ENCODE results near the gene SYNDIG1. TPM values are rescaled to one million over a fixed set of nuclear protein-coding genes. Genes with fewer than 3 reads are reported as not detected.

The SYNDIG1 gene
- polyA plus RNA-seq, 1 donor from 2014 or later: 0.22 TPM

DNA sequence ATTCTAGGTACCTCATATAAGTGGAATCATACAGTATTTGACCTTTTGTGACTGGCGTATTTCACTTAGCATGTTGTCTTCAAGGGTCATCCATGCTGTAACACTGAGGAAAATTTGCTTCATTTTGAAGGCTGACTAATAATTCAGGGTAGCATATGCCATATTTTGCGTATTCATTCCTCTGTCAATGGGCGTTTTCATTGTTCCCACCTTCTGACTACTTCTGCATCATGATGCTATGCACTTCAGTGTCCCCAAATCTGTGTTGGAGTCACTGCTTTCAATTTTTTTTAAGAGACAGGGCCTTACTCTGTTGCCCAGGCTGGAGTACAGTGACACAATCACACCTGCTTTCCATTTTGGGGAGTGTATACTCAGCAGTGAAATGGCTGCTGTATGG, 51.6 kb downstream of the SYNDIG1 start:
- Histone ChIP-seq H3K4me2 (ENCODE audit: low read length) (no peak overlapping the region), H3K79me2 (replicated peaks; ENCODE audit: insufficient read depth, low read length) (no peaks in the 10 kb centered on the region), H2AFZ (ENCODE audit: low read depth, low read length) (no peak overlapping the region), H3K9me3 (ENCODE audit: low read length) (no peaks in the 10 kb centered on the region), H3K9ac (ENCODE audit: low read length) (no peak overlapping the region), H3K27ac (ENCODE audit: low read length) (no peak overlapping the region), H3K9me2 (ENCODE audit: insufficient read depth, low read length) (no peaks in the 10 kb centered on the region), H3K4me3 (ENCODE audit: low read length) (no peak overlapping the region), H3K27me3 (ENCODE audit: insufficient read depth, low read depth, low read length) (no peaks in the 10 kb centered on the region), H4K20me1 (ENCODE audit: insufficient read depth) (no peaks in the 10 kb centered on the region), H3F3A (ENCODE audit: insufficient read depth, low read length, poor library complexity, severe bottlenecking) (no peaks in the 10 kb centered on the region), H3K36me3 (ENCODE audit: insufficient read depth, low read length) (no peaks in the 10 kb centered on the region)
- TF ChIP-seq, protein P1, sequence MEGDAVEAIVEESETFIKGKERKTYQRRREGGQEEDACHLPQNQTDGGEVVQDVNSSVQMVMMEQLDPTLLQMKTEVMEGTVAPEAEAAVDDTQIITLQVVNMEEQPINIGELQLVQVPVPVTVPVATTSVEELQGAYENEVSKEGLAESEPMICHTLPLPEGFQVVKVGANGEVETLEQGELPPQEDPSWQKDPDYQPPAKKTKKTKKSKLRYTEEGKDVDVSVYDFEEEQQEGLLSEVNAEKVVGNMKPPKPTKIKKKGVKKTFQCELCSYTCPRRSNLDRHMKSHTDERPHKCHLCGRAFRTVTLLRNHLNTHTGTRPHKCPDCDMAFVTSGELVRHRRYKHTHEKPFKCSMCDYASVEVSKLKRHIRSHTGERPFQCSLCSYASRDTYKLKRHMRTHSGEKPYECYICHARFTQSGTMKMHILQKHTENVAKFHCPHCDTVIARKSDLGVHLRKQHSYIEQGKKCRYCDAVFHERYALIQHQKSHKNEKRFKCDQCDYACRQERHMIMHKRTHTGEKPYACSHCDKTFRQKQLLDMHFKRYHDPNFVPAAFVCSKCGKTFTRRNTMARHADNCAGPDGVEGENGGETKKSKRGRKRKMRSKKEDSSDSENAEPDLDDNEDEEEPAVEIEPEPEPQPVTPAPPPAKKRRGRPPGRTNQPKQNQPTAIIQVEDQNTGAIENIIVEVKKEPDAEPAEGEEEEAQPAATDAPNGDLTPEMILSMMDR (IDR thresholded peaks at IDR 0.05; ENCODE audit: poor library complexity, severe bottlenecking): no peak
- no peak for TF ChIP-seq TAF1 (IDR thresholded peaks at IDR 0.05; ENCODE audit: low read depth)
- no peak for TF ChIP-seq EP300 (conservative IDR thresholded peaks at IDR 0.05; ENCODE audit: poor library complexity, severe bottlenecking)
- no peak for TF ChIP-seq MXI1 (conservative IDR thresholded peaks at IDR 0.05; ENCODE audit: poor library complexity, severe bottlenecking)
- no peak for TF ChIP-seq SMC3 (conservative IDR thresholded peaks at IDR 0.05; ENCODE audit: poor library complexity)
- TF ChIP-seq, protein P2, sequence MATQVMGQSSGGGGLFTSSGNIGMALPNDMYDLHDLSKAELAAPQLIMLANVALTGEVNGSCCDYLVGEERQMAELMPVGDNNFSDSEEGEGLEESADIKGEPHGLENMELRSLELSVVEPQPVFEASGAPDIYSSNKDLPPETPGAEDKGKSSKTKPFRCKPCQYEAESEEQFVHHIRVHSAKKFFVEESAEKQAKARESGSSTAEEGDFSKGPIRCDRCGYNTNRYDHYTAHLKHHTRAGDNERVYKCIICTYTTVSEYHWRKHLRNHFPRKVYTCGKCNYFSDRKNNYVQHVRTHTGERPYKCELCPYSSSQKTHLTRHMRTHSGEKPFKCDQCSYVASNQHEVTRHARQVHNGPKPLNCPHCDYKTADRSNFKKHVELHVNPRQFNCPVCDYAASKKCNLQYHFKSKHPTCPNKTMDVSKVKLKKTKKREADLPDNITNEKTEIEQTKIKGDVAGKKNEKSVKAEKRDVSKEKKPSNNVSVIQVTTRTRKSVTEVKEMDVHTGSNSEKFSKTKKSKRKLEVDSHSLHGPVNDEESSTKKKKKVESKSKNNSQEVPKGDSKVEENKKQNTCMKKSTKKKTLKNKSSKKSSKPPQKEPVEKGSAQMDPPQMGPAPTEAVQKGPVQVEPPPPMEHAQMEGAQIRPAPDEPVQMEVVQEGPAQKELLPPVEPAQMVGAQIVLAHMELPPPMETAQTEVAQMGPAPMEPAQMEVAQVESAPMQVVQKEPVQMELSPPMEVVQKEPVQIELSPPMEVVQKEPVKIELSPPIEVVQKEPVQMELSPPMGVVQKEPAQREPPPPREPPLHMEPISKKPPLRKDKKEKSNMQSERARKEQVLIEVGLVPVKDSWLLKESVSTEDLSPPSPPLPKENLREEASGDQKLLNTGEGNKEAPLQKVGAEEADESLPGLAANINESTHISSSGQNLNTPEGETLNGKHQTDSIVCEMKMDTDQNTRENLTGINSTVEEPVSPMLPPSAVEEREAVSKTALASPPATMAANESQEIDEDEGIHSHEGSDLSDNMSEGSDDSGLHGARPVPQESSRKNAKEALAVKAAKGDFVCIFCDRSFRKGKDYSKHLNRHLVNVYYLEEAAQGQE (IDR thresholded peaks at IDR 0.05; ENCODE audit: borderline replicate concordance): no peak
- no peak for TF ChIP-seq EZH2 (IDR thresholded peaks at IDR 0.05; ENCODE audit: borderline replicate concordance, insufficient read depth, low read length, poor library complexity, severe bottlenecking)

DNA sequence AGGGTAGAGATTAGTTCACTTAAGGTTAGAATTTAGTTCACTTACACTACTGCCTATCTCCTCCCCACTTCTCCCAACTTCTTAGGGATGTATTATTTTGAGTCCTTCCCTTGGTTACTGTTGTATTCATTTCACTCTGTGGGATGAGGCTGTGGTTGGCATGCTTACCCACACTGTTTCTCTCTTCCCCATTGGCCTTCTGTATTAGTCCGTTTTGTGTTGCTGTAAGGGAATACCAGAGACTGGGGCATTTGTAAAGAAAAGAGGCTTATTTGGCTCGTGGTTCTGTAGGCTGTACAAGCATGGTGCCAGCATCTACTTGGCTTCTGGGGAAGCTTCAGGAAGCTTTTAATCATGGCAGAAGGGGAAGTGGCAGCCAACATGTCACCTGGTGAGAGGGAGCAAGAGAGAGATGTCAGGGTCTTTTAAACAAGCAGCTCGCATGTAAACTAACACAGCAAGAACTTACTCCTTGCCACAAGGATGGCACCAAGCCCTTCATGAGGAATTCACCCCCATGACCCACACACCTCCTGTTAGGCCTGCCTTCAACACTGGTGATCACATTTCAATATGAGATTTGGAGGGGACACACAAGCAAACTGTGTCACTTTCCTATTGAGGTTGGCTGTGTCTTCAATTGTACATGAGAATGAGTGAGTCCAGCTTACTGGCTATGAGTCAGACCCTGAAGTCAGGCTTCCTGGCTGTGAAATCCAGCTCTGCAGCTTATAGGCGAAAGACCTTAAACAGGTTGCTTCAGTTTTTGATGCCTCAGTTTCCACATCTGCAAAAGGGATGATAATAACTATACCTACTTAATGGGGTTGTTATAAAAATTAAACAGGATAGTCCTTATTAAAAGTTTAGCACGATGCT, 53.3 kb downstream of the SYNDIG1 start:
- no peak for TF ChIP-seq RAD21 (conservative IDR thresholded peaks at IDR 0.05)
- TF ChIP-seq EZH2 (IDR thresholded peaks at IDR 0.05; ENCODE audit: borderline replicate concordance, insufficient read depth, low read length, poor library complexity, severe bottlenecking): no peak
- TF ChIP-seq TAF1 (IDR thresholded peaks at IDR 0.05; ENCODE audit: low read depth): no peak
- TF ChIP-seq MXI1 (conservative IDR thresholded peaks at IDR 0.05; ENCODE audit: poor library complexity, severe bottlenecking): no peak
- TF ChIP-seq, protein P2 (IDR thresholded peaks at IDR 0.05; ENCODE audit: borderline replicate concordance): no peak
- TF ChIP-seq, protein P1 (IDR thresholded peaks at IDR 0.05; ENCODE audit: poor library complexity, severe bottlenecking): no peak
- TF ChIP-seq EP300 (conservative IDR thresholded peaks at IDR 0.05; ENCODE audit: poor library complexity, severe bottlenecking): no peak
- no peak for TF ChIP-seq SMC3 (conservative IDR thresholded peaks at IDR 0.05; ENCODE audit: poor library complexity)
- no peak for TF ChIP-seq POLR2AphosphoS5 (IDR thresholded peaks at IDR 0.05)
- H3K36me3 ChIP-seq (ENCODE audit: insufficient read depth, low read length): no peaks in the 10 kb centered on the region
- no peak overlapping the region for H2AFZ ChIP-seq (ENCODE audit: low read depth, low read length)
- H3K9ac ChIP-seq (ENCODE audit: low read length): no peak overlapping the region
- no peaks in the 10 kb centered on the region for H3K27me3 ChIP-seq (ENCODE audit: insufficient read depth, low read depth, low read length)
- H3K4me3 ChIP-seq (ENCODE audit: low read length): no peak overlapping the region
- no peaks in the 10 kb centered on the region for H4K20me1 ChIP-seq (ENCODE audit: insufficient read depth)
- no peaks in the 10 kb centered on the region for H3K9me3 ChIP-seq (ENCODE audit: low read length)
- H3K27ac ChIP-seq (ENCODE audit: low read length): no peak overlapping the region
- H3F3A ChIP-seq (ENCODE audit: insufficient read depth, low read length, poor library complexity, severe bottlenecking): no peaks in the 10 kb centered on the region
- no peaks in the 10 kb centered on the region for H3K9me2 ChIP-seq (ENCODE audit: insufficient read depth, low read length)
- no peak overlapping the region for H3K4me2 ChIP-seq (ENCODE audit: low read length)
- H3K79me2 ChIP-seq (replicated peaks; ENCODE audit: insufficient read depth, low read length): no peaks in the 10 kb centered on the region
